Thyroid gland (tissue), 4 donors: ENCODE results near the gene TNC.

Experiments used
- POLR2A ChIP-seq, 2 donors: fragments of 450-650 bp; IDR thresholded peaks; one replicate each; pipeline ENCODE4 v1.6.1; 2017; ENCODE audit warnings: antibody characterized with exemption in 2 of 2, mild to moderate bottlenecking in 2 of 2, moderate library complexity in 1 of 2
- TF ChIP-seq, protein P1 (sequence below), 6 experiments: fragments of 200-600 bp in 3 of 6; fragments of 450-650 bp in 3 of 6; sonication (generic) in 3 of 6; IDR thresholded peaks; one replicate each; pipeline ENCODE4 v1.5.1; 2016 to 2019; ENCODE audit warnings: antibody characterized with exemption in 6 of 6, mild to moderate bottlenecking in 2 of 6, inconsistent platforms in 1 of 6, moderate library complexity in 1 of 6

GRCh38 chr9:115146581-115147021 is 28.6 kb upstream of the TNC start:
- TF ChIP-seq, protein P1, sequence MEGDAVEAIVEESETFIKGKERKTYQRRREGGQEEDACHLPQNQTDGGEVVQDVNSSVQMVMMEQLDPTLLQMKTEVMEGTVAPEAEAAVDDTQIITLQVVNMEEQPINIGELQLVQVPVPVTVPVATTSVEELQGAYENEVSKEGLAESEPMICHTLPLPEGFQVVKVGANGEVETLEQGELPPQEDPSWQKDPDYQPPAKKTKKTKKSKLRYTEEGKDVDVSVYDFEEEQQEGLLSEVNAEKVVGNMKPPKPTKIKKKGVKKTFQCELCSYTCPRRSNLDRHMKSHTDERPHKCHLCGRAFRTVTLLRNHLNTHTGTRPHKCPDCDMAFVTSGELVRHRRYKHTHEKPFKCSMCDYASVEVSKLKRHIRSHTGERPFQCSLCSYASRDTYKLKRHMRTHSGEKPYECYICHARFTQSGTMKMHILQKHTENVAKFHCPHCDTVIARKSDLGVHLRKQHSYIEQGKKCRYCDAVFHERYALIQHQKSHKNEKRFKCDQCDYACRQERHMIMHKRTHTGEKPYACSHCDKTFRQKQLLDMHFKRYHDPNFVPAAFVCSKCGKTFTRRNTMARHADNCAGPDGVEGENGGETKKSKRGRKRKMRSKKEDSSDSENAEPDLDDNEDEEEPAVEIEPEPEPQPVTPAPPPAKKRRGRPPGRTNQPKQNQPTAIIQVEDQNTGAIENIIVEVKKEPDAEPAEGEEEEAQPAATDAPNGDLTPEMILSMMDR (IDR thresholded peaks at IDR 0.05), result no peak
- TF ChIP-seq POLR2A (IDR thresholded peaks at IDR 0.05), result no peak
